Measurements from ENCODE around the gene PRXL2B.

GRCh38 chr1:2624735-2625300 lies 38.2 kb downstream of the PRXL2B start:
- TF ChIP-seq, protein P1, sequence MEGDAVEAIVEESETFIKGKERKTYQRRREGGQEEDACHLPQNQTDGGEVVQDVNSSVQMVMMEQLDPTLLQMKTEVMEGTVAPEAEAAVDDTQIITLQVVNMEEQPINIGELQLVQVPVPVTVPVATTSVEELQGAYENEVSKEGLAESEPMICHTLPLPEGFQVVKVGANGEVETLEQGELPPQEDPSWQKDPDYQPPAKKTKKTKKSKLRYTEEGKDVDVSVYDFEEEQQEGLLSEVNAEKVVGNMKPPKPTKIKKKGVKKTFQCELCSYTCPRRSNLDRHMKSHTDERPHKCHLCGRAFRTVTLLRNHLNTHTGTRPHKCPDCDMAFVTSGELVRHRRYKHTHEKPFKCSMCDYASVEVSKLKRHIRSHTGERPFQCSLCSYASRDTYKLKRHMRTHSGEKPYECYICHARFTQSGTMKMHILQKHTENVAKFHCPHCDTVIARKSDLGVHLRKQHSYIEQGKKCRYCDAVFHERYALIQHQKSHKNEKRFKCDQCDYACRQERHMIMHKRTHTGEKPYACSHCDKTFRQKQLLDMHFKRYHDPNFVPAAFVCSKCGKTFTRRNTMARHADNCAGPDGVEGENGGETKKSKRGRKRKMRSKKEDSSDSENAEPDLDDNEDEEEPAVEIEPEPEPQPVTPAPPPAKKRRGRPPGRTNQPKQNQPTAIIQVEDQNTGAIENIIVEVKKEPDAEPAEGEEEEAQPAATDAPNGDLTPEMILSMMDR (IDR thresholded peaks at IDR 0.05): no peak
- no peak for TF ChIP-seq POLR2A (IDR thresholded peaks at IDR 0.05)
